Iris pigment epithelial cell (primary cell): ENCODE results near the gene GALNS.
"Not testable (repeated sequence)": the region's sequence is repeated elsewhere in the genome, so short reads cannot be mapped to it uniquely, and the experiment has no call there.

Experiments used
- DNase-seq: peaks from one replicate; pipeline ENCODE4 v3.0.0-alpha.2; 2011; ENCODE audit warnings: low read depth

Gene GALNS

DNA sequence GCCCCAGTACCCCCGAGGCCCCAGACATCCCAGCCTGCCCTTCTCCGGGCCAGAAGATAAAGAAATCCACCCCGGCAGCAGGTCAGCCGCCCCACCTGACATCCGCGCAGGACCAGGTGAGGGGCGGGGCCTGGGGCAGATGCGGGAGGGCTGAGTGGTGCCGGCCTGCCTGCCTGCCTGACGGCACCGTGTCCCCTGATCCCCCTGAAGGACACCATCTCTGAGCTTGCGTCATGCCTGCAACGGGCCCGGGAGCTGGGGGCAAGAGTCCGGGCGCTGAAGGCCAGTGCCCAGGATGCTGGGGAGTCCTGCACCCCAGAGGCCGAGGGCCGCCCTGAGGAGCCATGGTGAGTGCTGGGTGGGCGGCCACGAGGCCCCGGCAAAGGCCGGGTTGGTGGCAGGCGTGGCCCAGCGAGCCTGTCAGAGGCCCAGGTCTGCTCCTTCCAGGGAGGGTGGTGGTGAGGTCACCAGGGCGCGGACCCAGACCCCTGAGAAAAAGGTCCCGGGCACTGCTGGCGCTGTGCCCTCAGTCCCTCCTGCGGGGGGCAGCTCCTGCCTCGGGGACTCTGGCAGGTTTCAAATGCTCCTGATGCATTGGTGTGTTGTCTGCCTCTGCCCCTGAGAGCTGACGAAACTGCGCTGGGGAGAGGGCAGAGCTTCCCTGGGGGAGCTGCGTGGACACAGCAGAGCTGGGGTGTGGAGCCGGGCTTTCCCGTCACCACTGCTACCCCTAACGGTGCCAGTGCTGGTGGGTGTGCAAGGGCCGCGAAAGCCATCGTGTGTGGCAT, 52.0 kb downstream of the GALNS start:
- DNase-seq, result no peak

DNA sequence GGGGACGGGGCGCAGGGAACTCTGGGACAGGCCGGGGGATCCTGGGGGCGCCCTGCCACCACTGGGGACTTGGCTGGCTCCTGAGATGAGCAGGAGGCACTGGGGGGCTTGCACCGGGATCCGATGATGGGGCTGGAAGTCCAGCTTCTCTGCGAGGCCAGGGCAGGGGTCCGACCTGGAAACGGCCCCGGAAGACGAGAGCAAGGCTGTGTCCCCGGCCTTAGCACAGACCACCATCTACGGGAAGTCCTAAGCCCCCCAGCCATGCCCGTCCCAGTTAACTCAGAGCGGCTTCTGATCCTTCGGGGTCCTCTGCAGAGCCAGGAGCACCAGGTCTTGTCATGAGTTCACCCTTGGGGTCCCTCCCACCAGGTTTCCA, 52.6 kb downstream of the GALNS start:
- no peak for DNase-seq

DNA sequence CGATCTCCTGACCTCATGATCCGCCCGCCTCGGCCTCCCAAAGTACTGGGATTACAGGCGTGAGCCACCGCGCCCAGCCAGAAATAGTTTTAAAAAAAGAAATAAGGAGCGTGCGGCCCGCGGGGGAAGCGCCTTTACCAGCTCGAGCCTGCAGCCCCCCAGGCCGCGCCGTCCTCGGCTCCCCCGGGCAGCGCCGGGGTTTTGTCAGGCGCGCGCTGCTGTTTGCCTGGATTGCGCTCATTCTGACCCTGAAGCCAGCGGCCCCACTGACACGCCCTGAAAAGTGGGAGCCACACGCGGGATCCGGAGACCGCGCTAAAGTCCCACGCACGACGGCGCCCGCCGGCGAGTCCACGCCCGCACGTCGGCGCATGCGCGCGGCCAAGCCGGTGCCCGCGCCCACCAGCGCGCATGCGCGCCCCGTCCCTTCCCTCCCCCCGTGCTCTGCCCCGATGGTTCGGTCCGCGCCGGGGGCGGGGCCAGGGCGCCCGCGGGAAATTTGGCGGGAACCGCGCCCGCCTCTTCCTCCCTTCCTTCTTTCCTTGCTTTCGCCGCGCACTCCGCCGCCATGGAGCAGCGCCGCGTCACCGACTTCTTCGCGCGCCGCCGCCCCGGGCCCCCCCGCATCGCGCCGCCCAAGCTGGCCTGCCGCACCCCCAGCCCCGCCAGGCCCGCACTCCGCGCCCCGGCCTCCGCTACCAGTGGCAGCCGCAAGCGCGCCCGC, 53.3 kb downstream of the GALNS start, which contains the start of gene CDT1:
CDT1 (plus strand) TSS at position 526 of the 724 bp plus-strand sequence; CDS start at position 569, 43 bp downstream.
- peak; percentile 58 for DNase-seq

DNA sequence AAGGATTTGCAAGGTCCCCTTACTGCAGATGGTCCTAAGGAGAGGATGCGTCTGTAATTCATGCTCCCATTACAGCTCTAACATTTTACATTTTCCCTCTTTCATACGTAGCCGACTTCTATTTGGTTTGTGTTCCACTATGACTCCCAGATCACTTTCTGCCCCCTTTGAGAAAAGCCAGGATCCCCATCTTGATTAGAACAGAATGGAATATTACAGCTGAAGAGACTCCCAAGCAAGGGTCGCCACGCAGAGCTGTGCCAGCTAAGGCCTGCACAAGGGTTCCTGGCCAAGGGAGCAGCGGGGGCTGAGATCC, 56.5 kb downstream of the GALNS start:
- no peak for DNase-seq

DNA sequence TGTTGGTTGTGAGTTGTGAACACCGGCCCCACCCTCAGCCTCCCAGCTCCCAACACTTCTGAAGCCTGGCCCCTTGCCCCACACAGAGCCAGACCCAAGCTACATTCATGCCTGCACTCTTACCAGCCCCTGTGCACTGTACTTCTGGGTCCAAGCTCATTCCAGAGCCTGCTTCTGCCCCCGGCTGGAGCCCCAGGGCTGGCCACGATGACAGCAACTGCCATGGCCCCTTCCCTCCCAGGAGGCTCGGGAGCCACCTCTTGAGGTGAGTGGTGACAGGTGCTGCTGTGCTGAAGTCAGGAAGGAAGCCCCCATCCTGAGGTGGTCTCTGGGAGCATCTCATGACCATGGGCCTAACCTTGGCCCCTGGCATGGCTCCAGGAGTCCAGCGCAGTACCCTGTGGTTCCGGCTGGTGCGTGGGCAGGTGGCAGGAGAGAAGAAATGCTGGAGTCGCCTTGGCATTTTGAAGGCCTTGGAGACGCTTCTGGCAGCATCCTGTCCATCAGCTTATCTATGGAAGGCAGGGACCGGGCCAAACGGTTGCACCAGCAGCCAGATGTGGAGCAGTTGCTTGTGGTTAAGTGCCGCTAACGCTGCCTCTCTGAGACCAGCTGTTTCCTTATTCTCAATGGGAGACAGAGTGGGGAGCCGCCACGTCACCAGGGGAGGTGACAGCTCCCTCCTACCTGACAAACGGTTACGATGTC, 57.0 kb downstream of the GALNS start:
- no peak for DNase-seq

DNA sequence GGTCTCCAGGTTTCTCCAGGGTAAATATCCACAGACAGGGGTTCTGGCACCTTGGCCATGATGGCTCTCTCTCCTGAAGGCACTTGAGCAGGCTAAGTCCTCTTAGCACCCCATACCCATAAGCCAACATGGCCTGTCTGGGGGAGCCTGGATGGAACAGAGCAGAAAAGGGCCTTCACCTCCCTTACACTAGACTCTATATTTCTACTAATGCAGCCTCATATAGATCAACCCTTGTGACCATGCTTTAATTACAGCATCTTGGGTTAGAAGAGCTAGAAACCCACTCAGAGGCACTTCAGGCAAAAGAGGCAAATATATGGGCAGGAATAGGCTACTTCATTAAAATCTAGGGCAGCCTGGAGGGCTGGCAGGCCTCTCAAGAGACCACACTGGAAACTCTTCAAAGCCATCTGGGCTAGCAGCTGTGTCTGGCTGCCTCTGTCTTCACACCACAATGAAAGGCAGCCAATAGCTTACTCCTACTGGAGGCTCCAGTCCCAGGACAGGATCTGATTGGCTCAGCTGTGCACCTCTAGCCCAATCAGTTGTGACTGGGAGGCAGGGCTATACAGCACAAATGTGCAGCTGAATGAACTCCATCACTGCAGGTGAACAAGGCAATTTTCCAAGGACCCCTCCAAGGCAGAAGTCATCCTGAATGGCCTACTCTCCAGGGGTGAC, 57.8 kb downstream of the GALNS start:
- DNase-seq, result no peak

DNA sequence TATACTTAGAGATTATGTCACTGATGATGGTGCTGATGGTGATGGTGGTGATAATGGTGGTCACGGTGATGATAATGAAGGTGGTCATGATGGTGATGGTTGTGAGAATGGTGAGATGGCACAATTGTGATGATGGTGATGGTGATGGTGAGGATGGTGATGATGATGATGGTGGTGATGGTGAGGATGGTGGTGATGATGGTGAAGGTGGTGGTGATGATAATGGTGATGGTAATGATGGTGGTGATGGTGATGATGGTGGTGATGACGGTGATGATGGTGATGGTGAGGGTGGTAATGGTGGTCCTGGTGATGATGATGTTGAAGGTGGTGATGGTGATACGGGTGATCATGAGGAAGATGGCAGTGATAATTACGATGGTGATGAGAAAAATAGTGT, 58.7 kb downstream of the GALNS start:
- no peak for DNase-seq

DNA sequence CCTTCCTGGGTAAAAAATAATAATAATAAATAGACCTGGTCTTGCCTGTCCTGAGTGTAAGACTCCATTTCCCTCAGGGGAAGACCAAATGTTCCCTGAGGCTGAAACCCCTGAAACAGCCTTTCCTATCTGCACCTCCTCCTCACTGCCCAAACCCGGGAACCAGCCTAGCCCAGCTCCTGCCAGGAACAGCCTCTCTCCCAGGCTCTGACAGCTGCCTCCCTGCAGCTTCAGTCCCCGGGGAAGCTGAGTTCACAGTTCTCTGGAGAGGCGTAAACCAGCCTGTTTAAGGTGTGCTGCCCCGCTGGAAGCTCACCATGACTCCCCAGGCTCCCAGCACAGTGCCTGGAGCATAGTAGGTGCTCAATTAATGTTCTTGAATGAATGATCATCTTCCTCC, 60.5 kb downstream of the GALNS start:
- no peak for DNase-seq

DNA sequence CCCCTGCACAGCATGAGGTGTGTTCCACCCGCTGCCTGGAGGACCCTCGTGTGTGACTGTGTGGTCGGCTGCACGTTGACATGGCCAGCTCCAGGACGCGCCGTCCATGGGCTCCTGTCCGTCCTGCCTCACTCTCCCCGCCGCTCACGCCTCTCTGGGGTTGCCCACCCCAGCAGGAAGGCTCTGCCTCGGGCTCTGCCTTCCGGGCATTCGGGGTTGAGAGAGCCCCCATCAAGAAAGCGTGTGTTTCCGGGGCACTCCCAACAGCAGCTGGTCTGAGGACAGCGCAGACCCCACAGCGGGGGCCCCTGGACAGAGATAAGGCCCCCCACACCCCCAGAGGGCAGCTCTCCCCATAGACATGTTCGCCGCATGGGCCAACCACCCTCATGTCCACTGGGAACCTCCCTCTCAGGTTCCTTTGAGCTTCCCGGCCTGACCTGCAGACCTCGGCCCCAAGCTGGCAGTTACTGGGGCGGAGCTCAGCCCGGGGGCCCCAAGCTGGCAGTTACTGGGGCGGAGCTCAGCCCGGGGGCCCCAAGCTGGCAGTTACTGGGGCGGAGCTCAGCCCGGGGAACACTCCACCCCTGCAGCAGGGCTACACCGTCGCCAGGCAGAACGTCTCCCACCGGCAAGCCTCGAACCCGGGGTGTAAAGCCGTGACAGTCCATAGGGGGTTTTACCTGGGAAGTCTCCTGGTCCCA, 63.3 kb downstream of the GALNS start:
- no peak for DNase-seq

DNA sequence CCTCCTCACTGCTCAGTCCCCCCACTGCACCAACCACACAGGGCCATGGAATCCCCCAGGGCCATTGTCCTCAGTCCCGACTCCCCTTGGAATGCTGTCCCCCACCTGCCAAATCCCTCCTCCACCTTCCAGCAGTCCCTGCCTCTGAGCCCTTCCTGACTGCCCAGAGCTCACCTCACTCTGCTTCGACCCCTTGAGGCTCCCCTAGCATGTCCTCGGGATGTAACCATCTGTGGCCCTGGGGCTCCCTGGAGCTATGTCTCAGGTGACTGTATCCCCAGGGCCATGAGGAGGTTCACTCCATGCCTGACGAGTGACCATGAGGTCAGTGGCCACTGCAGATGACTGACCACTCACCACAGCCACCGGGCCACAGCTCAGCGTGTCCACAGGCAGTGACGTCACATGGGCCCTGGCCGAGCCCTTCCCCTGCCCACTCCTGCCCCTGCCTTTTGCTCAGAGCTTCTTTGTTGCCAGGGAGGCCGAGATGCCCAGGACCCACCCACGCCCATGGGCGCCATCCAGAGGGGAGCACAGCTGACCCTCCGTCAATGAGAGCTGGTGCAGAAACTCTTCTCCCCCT, 64.0 kb downstream of the GALNS start:
- no peak for DNase-seq

DNA sequence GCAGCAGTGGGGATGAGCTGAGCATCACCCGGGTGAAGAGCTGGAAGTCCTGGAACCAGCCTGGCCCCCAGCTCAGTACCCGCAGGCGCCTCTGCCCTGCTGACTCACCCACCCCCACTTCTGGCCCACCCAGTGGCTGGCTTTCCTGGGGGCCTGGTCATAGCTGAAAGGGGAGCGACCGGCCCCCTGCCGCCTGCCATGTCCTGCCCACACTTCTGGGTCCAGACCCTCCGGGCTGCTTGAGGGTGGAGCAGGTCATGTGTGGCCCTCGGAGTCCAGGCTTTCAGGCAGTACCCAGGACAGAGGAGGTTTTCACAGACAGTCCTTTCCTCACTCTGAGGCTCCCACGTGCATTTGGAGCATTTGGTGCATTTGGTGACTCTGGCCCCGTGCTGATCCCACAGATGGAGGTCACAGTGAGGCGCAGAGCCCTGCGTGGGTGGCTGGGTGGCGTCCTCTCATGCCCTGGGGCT, 64.6 kb downstream of the GALNS start:
- no peak for DNase-seq

DNA sequence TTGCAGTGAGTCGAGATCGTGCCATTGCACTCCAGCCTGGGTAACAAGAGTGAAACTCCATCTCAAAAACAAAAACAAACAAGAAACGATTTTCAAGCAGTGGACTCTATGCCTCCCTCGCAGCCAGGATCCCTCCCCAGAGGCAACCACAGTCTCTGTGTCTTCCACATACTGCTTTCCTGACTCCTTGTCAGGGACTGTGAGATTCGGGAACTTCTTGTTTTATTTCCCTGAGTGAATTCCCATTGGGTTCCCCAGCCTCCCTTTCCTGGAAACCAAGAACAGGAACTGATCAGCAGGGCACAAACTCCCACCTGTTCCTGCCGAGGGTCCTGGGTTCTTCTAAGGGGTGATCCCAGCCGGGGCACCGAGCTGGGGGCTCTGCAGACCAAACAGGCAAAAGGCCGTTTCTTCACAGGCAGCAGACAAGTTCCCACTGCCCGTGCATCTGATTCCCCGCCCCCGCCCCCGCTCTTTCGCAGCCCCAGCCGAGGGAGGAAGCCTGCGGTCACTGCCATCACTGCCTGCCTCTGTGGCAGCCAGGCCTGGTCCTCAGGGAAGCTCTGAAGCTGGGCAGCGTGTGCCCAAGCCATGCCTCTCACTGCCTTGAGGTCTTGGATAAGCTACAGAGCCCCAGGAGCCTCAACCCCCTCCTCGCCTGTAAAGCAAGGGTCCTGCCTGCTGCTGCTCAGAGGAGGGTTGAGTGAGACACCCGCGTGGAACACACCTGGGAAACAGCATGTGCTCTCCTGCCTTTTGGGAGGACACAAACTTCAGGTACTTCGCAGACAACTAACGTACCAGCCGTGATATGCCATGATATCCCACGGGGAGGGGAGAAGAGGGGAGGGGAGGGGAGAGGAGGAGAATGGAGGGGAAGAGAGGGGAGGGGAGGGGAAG, 66.2 kb downstream of the GALNS start:
- DNase-seq, result peak; percentile 39

DNA sequence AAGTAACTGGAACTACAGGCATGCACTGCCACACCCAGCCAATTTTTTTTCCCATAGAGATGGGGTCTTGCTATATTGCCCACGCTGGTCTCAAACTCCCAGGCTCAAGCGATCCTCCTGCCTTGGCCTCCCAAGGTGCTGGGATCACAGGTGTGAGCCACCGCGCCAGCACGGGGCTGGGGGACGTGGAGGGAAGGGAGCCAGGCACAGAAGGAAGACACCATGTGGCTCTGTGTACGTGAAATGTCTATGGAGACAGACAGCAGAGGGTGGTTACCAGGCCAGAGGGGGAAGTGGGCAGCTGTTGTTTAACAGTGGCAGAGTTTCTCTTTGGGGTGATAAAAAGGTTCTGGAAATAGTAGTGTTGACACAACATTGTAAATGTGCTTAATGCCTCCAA, 67.2 kb downstream of the GALNS start:
- DNase-seq, result no peak

DNA sequence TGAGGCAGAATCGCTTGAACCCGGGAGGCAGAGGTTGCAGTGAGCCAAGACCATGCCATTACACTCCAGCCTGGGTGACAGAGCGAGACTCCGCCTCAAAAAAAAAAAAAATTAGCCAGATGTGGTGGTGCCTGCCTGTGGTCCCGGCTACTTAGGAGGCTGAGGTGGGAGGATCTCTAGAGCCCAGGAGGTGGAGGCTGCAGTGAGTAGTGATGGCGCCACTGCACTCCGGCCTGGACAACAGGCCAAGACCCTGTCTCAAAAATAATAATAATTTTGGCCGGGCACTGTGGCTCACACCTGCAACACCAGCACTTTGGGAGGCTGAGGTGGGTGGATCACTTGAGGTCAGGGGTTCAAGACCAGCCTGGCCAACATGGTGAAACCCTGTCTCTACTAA, 68.0 kb downstream of the GALNS start:
- DNase-seq, result not testable (repeated sequence)

DNA sequence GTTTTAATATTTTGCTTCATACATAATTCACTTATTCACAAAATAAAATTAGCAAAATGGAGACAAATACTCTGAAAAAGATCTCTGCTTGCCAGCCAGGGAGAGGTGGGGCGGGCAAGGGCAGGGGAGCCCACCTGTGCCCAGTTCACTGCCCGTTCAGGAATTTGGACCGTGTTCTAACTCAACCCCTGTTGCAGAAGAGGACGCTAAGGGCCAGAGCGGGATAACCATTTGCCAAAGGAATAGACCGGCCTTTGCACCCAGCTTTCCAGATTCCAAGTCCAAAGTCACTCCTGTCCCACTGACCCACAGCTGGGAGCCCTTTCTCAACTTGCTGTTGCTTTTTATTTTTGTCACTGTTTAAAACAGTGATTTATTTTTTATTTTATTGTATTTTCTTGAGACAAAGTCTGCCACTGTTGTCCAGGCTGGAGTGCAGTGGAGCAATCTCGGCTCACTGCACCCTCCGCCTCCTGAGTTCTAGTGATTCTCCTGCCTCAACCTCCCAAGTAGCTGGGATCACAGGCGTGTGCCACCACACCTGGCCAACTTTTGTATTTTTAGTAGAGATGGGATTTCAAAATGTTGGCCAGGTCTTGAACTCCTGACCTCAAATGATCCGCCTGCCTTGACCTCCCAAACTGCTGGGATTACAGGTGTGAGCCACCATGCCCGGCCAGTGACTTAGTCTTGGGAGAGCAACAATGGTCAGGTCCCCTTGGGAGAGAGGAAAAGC, 69.0 kb downstream of the GALNS start:
- DNase-seq, result no peak

DNA sequence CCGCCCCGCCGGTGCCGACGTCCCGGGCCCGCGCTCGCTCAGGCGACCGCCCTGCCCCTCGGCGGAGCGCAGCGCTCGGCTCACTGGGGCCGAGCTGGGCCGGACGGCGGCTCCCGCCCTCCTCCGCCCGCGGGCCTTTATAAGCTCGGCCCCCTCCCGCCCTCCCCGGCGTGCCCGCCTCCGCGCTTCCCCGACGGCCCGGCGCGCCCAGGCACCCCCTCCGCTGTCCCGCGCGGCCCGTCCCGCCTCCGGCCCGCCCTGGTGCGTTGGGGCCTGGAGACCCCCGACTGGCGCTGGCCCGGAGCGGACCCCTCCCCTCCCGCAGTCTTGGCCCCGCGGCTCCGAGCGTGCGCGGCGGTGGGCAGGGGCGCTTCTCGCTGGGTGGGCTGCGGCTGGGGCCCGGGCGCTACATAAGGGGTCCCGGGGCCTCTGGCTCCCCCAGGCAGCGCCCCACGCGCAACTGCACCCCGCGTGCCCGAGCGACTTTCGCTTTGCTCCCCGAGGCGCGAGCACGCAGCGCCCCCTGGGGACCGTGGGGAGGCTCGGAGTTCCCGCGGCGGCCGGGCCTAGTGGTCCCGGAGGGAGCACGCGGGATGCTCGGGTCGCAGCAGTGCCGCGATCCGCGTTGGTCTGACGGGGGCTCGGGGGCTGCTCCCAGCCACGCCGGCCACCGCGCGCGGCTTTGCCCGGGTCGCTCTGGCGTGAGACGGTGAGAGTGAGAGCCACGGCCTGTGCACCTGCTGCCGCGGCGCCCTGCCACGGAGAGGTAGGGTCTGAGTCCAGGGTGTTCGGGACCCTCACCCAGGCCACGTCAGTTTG, 71.4 kb downstream of the GALNS start, which contains the start of gene PIEZO1:
PIEZO1 (minus strand) TSS at position 115 of the 819 bp plus-strand sequence. CDS start 256 bp downstream, outside the sequence.
- DNase-seq, result peak; percentile 49

DNA sequence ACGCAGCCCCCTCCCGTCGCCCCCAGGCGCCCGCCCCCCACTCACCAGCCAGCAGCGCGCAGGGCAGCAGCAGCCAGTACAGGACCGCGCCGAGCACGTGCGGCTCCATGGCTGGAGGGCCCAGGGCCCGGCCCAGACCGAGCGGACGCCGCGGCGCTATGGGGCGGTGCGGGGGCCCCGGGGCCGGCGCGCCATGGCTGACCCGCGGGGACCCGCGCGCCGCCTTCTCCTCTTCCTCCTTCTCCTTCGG, 72.0 kb downstream of the GALNS start:
- no peak for DNase-seq

DNA sequence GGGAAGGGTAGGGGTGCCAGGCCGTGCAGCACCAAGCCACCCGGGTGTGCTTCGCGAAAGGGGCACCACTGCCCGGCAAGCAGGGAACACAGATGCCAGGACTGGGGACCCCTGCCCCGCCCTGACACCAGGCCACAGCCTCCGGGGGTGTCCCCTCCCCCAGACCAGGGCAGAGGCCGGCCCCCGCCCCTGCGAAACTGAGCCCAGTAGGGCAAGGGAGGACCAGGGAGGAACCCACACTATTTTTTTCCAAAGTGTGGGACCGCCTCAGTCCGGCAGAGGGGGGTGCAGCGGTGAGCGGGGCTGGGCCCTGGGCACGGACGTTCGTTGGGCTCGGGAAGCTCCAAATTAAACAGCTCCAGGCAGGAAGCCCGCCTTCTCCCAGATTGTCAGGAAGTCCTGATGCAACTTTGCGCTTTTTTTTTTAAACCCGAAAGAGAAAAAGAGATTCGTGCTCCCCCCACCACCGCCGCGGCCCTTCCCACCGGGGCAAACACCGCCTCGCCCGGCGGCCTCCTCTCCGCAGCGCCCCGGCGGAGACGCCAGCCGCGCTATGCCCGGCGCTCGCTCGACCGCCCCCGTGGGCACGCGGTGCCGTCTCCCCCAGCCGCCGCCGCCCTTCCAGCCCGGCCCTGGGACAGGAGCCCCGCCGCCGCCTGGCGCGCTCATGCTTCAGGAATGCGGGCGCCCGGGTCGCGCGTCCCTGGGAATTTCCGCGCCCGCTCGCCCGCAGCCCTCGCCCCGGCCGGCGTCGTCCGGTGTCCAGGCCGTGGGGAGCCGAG, 72.5 kb downstream of the GALNS start:
- DNase-seq, result peak; percentile 74
